Measurements from ENCODE around the gene PGAP3. TPM values are rescaled to one million over a fixed set of nuclear protein-coding genes. Genes with fewer than 3 reads are reported as not detected.

The PGAP3 gene
- total RNA-seq (2022; extraction: Qiagen RNA extraction; ENCODE audit: low read depth) = 6.6 to 8.9 TPM (median 8.5 TPM) in 5 replicates

GRCh38 chr17:39687546-39688474, at the start of gene PGAP3:
TSS of gene PGAP3 (minus strand) at chr17:39688057. CDS start at chr17:39688014, 43 bp downstream.

GRCh38 chr17:39730095-39730921, 42.5 kb upstream of the PGAP3 start, which contains the start of gene MIEN1:
TSS of gene MIEN1 (minus strand) at chr17:39730532. CDS start at chr17:39730495, 37 bp downstream.

GRCh38 chr17:39699818-39700147, 11.9 kb upstream of the PGAP3 start, which contains the start of gene ERBB2:
TSS of gene ERBB2 (plus strand) at chr17:39700064. CDS start at chr17:39700239, 175 bp downstream.

GRCh38 chr17:39667945-39668924, 19.6 kb downstream of the PGAP3 start, which contains the start of gene PNMT:
TSS of gene PNMT (plus strand) at chr17:39668453. CDS start at chr17:39668476, 23 bp downstream.

GRCh38 chr17:39664581-39665561, 23.0 kb downstream of the PGAP3 start, which contains the start of gene TCAP:
TSS of gene TCAP (plus strand) at chr17:39665349. CDS start at chr17:39665360, 11 bp downstream.

GRCh38 chr17:39636927-39637736, 50.7 kb downstream of the PGAP3 start, which contains the start of gene STARD3:
TSS of gene STARD3 (plus strand) at chr17:39637144. CDS start at chr17:39653532, 16,388 bp downstream.

GRCh38 chr17:39626171-39627046, 61.4 kb downstream of the PGAP3 start, which contains the start of gene PPP1R1B:
TSS of gene PPP1R1B (plus strand) at chr17:39626952. CDS start at chr17:39627393, 441 bp downstream.

Other genes with a start within 250 kb of the PGAP3 start
- gene MED1, start 236.8 kb downstream of the PGAP3 start, total RNA-seq (2022; extraction: Qiagen RNA extraction; ENCODE audit: low read depth) = 24.9 to 35.6 TPM (median 30.5 TPM) in 5 replicates
- gene CDK12, start 226.6 kb downstream of the PGAP3 start, total RNA-seq (2022; extraction: Qiagen RNA extraction; ENCODE audit: low read depth) = 28.2 to 40.5 TPM (median 36.3 TPM) in 5 replicates
- not detected in 5 replicates for gene NEUROD2, start 80.1 kb downstream of the PGAP3 start, total RNA-seq (2022; extraction: Qiagen RNA extraction; ENCODE audit: low read depth)
- 0.14 TPM in 1 of 5 replicates, not detected in the others for gene PPP1R1B, start 61.1 kb downstream of the PGAP3 start, total RNA-seq (2022; extraction: Qiagen RNA extraction; ENCODE audit: low read depth)
- gene STARD3, start 50.9 kb downstream of the PGAP3 start, total RNA-seq (2022; extraction: Qiagen RNA extraction; ENCODE audit: low read depth) = 52.3 to 59.0 TPM (median 54.0 TPM) in 5 replicates
- gene TCAP, start 22.7 kb downstream of the PGAP3 start, total RNA-seq (2022; extraction: Qiagen RNA extraction; ENCODE audit: low read depth) = 0.72 to 1.5 TPM (median 1.1 TPM) in 5 replicates
- 0.20 to 0.23 TPM in 2 of 5 replicates, not detected in the others for gene PNMT, start 19.6 kb downstream of the PGAP3 start, total RNA-seq (2022; extraction: Qiagen RNA extraction; ENCODE audit: low read depth)
- gene ERBB2, start 12.0 kb upstream of the PGAP3 start, total RNA-seq (2022; extraction: Qiagen RNA extraction; ENCODE audit: low read depth) = 25.6 to 35.1 TPM (median 32.4 TPM) in 5 replicates
- 85.3 to 102 TPM (median 94.6 TPM) in 5 replicates for gene MIEN1, start 42.5 kb upstream of the PGAP3 start, total RNA-seq (2022; extraction: Qiagen RNA extraction; ENCODE audit: low read depth)
- 2.8 to 5.0 TPM (median 4.2 TPM) in 5 replicates for gene GRB7, start 49.9 kb upstream of the PGAP3 start, total RNA-seq (2022; extraction: Qiagen RNA extraction; ENCODE audit: low read depth)
- gene IKZF3, start 176.3 kb upstream of the PGAP3 start, total RNA-seq (2022; extraction: Qiagen RNA extraction; ENCODE audit: low read depth) = not detected in 5 replicates
- gene ZPBP2, start 180.1 kb upstream of the PGAP3 start, total RNA-seq (2022; extraction: Qiagen RNA extraction; ENCODE audit: low read depth) = not detected in 5 replicates
- 1.6 to 3.1 TPM (median 2.4 TPM) in 5 replicates for gene GSDMB, start 230.6 kb upstream of the PGAP3 start, total RNA-seq (2022; extraction: Qiagen RNA extraction; ENCODE audit: low read depth)
- 36.6 to 48.2 TPM (median 41.9 TPM) in 5 replicates for gene ORMDL3, start 239.5 kb upstream of the PGAP3 start, total RNA-seq (2022; extraction: Qiagen RNA extraction; ENCODE audit: low read depth)
- gene LRRC3C, start 239.7 kb upstream of the PGAP3 start, total RNA-seq (2022; extraction: Qiagen RNA extraction; ENCODE audit: low read depth) = not detected in 5 replicates

All from A549 treated with GW870086 at 1 μM for 4 hours (cell line).